ENCODE measurements around the gene TEX22.
A peak's percentile ranks its signal among the peaks of the same experiment; 100 is the strongest.

Gene TEX22

GRCh38 chr14:105444859-105445258 lies 46.5 kb downstream of the TEX22 start:
- DNase-seq: no peak

GRCh38 chr14:105445290-105445689 lies 47.0 kb downstream of the TEX22 start:
- DNase-seq: no peak

GRCh38 chr14:105445901-105446845 lies 47.8 kb downstream of the TEX22 start:
- no peak for DNase-seq

GRCh38 chr14:105446971-105447370 lies 48.6 kb downstream of the TEX22 start:
- DNase-seq: no peak

GRCh38 chr14:105447651-105448640 lies 49.6 kb downstream of the TEX22 start:
- no peak for DNase-seq

GRCh38 chr14:105448706-105449111 lies 50.4 kb downstream of the TEX22 start:
- DNase-seq: peak; percentile 55

GRCh38 chr14:105449276-105450122 lies 51.2 kb downstream of the TEX22 start:
- no peak for DNase-seq

GRCh38 chr14:105450123-105450505 lies 51.8 kb downstream of the TEX22 start:
- no peak for DNase-seq

- DNase-seq: no peak
Measured at GRCh38 chr14:105450864-105451720, 52.8 kb downstream of the TEX22 start.

GRCh38 chr14:105452963-105453362 lies 54.6 kb downstream of the TEX22 start:
- no peak for DNase-seq

- DNase-seq: no peak
Measured at GRCh38 chr14:105453847-105454246, 55.5 kb downstream of the TEX22 start.

- no peak for DNase-seq
Measured at GRCh38 chr14:105455086-105455640, 56.8 kb downstream of the TEX22 start.

GRCh38 chr14:105455766-105456660 lies 57.7 kb downstream of the TEX22 start:
- DNase-seq: no peak

- no peak for DNase-seq
Measured at GRCh38 chr14:105456736-105457617, 58.6 kb downstream of the TEX22 start.

- DNase-seq: no peak
Measured at GRCh38 chr14:105458010-105458409, 59.7 kb downstream of the TEX22 start.

- DNase-seq: no peak
Measured at GRCh38 chr14:105458571-105458970, 60.2 kb downstream of the TEX22 start.

GRCh38 chr14:105460116-105460515 lies 61.8 kb downstream of the TEX22 start:
- DNase-seq: no peak

- no peak for DNase-seq
Measured at GRCh38 chr14:105460616-105461015, 62.3 kb downstream of the TEX22 start.

- no peak for DNase-seq
Measured at GRCh38 chr14:105461903-105462302, 63.6 kb downstream of the TEX22 start.
